ENCODE data around the gene IFNL4.

DNA sequence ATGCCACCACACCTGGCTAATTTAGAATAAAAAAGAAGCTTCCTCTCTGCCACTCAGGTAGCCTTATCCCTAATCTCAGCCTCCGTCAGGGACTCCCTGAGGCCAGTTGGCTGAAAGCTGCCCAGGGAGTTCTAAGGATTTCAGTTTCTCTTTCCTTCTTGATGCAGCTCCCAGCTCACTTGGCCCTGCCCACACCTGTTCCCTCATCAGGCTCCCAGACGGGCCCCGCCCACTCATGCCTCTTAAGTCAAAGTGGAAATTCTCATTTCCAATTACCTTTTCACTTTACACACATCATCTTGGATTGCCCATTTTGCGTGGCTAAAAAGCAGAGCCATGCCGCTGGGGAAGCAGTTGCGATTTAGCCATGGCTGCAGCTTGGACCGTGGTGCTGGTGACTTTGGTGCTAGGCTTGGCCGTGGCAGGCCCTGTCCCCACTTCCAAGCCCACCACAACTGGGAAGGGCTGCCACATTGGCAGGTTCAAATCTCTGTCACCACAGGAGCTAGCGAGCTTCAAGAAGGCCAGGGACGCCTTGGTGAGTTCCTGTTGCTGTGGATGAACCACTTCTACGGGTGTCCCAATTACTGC lies 47.5 kb upstream of the IFNL4 start, which contains the start of gene IFNL1:
- TF ChIP-seq, protein P1, sequence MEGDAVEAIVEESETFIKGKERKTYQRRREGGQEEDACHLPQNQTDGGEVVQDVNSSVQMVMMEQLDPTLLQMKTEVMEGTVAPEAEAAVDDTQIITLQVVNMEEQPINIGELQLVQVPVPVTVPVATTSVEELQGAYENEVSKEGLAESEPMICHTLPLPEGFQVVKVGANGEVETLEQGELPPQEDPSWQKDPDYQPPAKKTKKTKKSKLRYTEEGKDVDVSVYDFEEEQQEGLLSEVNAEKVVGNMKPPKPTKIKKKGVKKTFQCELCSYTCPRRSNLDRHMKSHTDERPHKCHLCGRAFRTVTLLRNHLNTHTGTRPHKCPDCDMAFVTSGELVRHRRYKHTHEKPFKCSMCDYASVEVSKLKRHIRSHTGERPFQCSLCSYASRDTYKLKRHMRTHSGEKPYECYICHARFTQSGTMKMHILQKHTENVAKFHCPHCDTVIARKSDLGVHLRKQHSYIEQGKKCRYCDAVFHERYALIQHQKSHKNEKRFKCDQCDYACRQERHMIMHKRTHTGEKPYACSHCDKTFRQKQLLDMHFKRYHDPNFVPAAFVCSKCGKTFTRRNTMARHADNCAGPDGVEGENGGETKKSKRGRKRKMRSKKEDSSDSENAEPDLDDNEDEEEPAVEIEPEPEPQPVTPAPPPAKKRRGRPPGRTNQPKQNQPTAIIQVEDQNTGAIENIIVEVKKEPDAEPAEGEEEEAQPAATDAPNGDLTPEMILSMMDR (IDR thresholded peaks at IDR 0.05; ENCODE audit: insufficient read depth, low read depth, low read length): no peak
- TF ChIP-seq EZH2 (IDR thresholded peaks at IDR 0.05; ENCODE audit: insufficient read depth, low read length): no peak

All from astrocyte (in vitro differentiated cells and primary cell).